ENCODE results near the gene CTDSPL2.

GRCh38 chr15:44397869-44398268 is 29.6 kb upstream of the CTDSPL2 start:
- TF ChIP-seq CTCF (IDR thresholded peaks at IDR 0.05 in 8 of 11, conservative IDR thresholded peaks at IDR 0.05 in 3 of 11) (no peak), POLR2A (IDR thresholded peaks at IDR 0.05) (no peak)
